BLaER1 treated with 17β-estradiol and CSF1 and Interleukin-3, amounts not matched to agents 10 nM and 100 nM (cell line): ENCODE results near the gene MDP1.
"Not testable (repeated sequence)": the region's sequence is repeated elsewhere in the genome, so short reads cannot be mapped to it uniquely, and the experiment has no call there.

Experiments used
- H3K27ac ChIP-seq, 11 experiments: shearing (Covaris generic); formaldehyde crosslinking; 2 replicates each; pipeline ENCODE4 v1.8.1; 2022
- H3K27me3 ChIP-seq, 11 experiments: shearing (Covaris generic); formaldehyde crosslinking; 2 replicates each; pipeline ENCODE4 v1.8.1; 2022
- H3K36me3 ChIP-seq, 11 experiments: shearing (Covaris generic); formaldehyde crosslinking; 2 replicates each; pipeline ENCODE4 v1.8.1; 2022
- H3K4me1 ChIP-seq, 10 experiments: shearing (Covaris generic); formaldehyde crosslinking; 2 replicates each; pipeline ENCODE4 v1.8.1; 2022
- H3K4me2 ChIP-seq, 11 experiments: shearing (Covaris generic); formaldehyde crosslinking; 2 replicates each; pipeline ENCODE4 v1.8.1; 2022
- H3K4me3 ChIP-seq, 10 experiments: shearing (Covaris generic); formaldehyde crosslinking; 2 replicates each; pipeline ENCODE4 v1.8.1; 2022
- H3K9ac ChIP-seq, 11 experiments: shearing (Covaris generic); formaldehyde crosslinking; 2 replicates each; pipeline ENCODE4 v1.8.1; 2022
- H3K9me3 ChIP-seq, 11 experiments: shearing (Covaris generic); formaldehyde crosslinking; replicated peaks in 1 of 11; 2 replicates each; pipeline ENCODE4 v1.8.1; 2022
- H4K20me1 ChIP-seq, 11 experiments: shearing (Covaris generic); formaldehyde crosslinking; 2 replicates each; pipeline ENCODE4 v1.8.1; 2022
- Cebpa-rat ChIP-seq, 11 experiments: shearing (Covaris generic); IDR thresholded peaks; 2 replicates each; pipeline ENCODE4 v1.8.1; 2022

MDP1 gene

GRCh38 chr14:24228902-24229301 lies 13.0 kb upstream of the MDP1 start:
- Histone ChIP-seq H3K9me3 (no peaks in the 10 kb centered on the region), H3K4me2 (no peak overlapping the region), H4K20me1 (peaks cover 0 to 42% (median 22%) of the 10 kb centered on the region in 11 experiments; a peak in 11 of 22 replicates), H3K4me3 (no peak overlapping the region), H3K27me3 (no peaks in the 10 kb centered on the region), H3K27ac (no peak overlapping the region), H3K36me3 (peaks cover 20 to 58% (median 39%) of the 10 kb centered on the region in 11 experiments; a peak in 21 of 22 replicates), H3K4me1 (peaks cover 17 to 52% (median 22%) of the 10 kb centered on the region in 10 experiments), H3K9ac (0 out of 22 replicates have a peak overlapping the region, but pooled peaks of 1 of the 11 experiments have one; percentile 48)
- no peak for TF ChIP-seq Cebpa-rat (IDR thresholded peaks at IDR 0.05)

- Histone ChIP-seq H3K27me3 (no peaks in the 10 kb centered on the region), H3K36me3 (peaks cover 20 to 58% (median 39%) of the 10 kb centered on the region in 11 experiments), H3K9me3 (no peaks in the 10 kb centered on the region), H3K27ac (no peak overlapping the region), H4K20me1 (peaks cover 0 to 52% (median 24%) of the 10 kb centered on the region in 11 experiments; a peak in 14 of 22 replicates), H3K9ac (no peak overlapping the region), H3K4me1 (peaks cover 7 to 44% (median 12%) of the 10 kb centered on the region in 10 experiments; a peak in 19 of 20 replicates), H3K4me2 (no peak overlapping the region), H3K4me3 (no peak overlapping the region)
- no peak for TF ChIP-seq Cebpa-rat (IDR thresholded peaks at IDR 0.05)
Measured at GRCh38 chr14:24226473-24226872, 10.6 kb upstream of the MDP1 start.

GRCh38 chr14:24224618-24225071 lies 8.8 kb upstream of the MDP1 start:
- Histone ChIP-seq H3K9me3 (no peaks in the 10 kb centered on the region), H3K4me3 (no peak overlapping the region), H3K9ac (no peak overlapping the region), H3K27me3 (no peaks in the 10 kb centered on the region), H4K20me1 (peaks cover 0 to 70% (median 26%) of the 10 kb centered on the region in 11 experiments; a peak in 14 of 22 replicates), H3K27ac (no peak overlapping the region), H3K4me2 (no peak overlapping the region), H3K4me1 (peaks cover 0 to 31% (median under 1%) of the 10 kb centered on the region in 10 experiments; a peak in 7 of 20 replicates), H3K36me3 (peaks cover 20 to 59% (median 44%) of the 10 kb centered on the region in 11 experiments)
- no peak for TF ChIP-seq Cebpa-rat (IDR thresholded peaks at IDR 0.05)

GRCh38 chr14:24222987-24223386 lies 7.1 kb upstream of the MDP1 start:
- not testable (repeated sequence) for H3K4me2 ChIP-seq, H3K27me3 ChIP-seq, H3K4me3 ChIP-seq, H3K9me3 ChIP-seq, H3K27ac ChIP-seq, H3K9ac ChIP-seq
- H3K4me1 ChIP-seq, result peaks cover 0 to 16% (median 0%) of the 10 kb centered on the region in 10 experiments; a peak in 2 of 20 replicates
- H3K36me3 ChIP-seq, result peaks cover 15 to 56% (median 40%) of the 10 kb centered on the region in 11 experiments
- peaks cover 0 to 68% (median 26%) of the 10 kb centered on the region in 11 experiments; a peak in 14 of 22 replicates for H4K20me1 ChIP-seq

GRCh38 chr14:24219521-24219920 lies 3.7 kb upstream of the MDP1 start:
- no peak overlapping the region for H3K4me2 ChIP-seq
- 0 out of 22 replicates have a peak overlapping the region, but pooled peaks of 1 of the 11 experiments have one; percentile 13 for H3K9ac ChIP-seq
- H3K27ac ChIP-seq, result no peak overlapping the region
- H3K9me3 ChIP-seq, result no peaks in the 10 kb centered on the region
- H3K4me3 ChIP-seq, result no peak overlapping the region
- H3K36me3 ChIP-seq, result peaks cover 7 to 41% (median 22%) of the 10 kb centered on the region in 11 experiments; a peak in 21 of 22 replicates
- H3K4me1 ChIP-seq, result peaks cover 14 to 20% (median 16%) of the 10 kb centered on the region in 10 experiments
- no peak for TF ChIP-seq Cebpa-rat (IDR thresholded peaks at IDR 0.05)
- peaks cover 0 to 38% (median 10%) of the 10 kb centered on the region in 11 experiments; a peak in 12 of 22 replicates for H4K20me1 ChIP-seq
- no peaks in the 10 kb centered on the region for H3K27me3 ChIP-seq

- Histone ChIP-seq H3K4me2 (no peak overlapping the region), H3K4me1 (peaks cover 18 to 25% (median 21%) of the 10 kb centered on the region in 10 experiments), H3K9ac (0 out of 22 replicates have a peak overlapping the region, but pooled peaks of 1 of the 11 experiments have one; percentile 26), H4K20me1 (peaks cover 0 to 36% (median 10%) of the 10 kb centered on the region in 11 experiments; a peak in 11 of 22 replicates), H3K27me3 (no peaks in the 10 kb centered on the region), H3K36me3 (peaks cover 6 to 43% (median 19%) of the 10 kb centered on the region in 11 experiments; a peak in 20 of 22 replicates), H3K9me3 (no peaks in the 10 kb centered on the region), H3K4me3 (no peak overlapping the region), H3K27ac (no peak overlapping the region)
- TF ChIP-seq Cebpa-rat (IDR thresholded peaks at IDR 0.05), result no peak
Measured at GRCh38 chr14:24219080-24219479, 3.2 kb upstream of the MDP1 start.

GRCh38 chr14:24216876-24217275 lies 1.0 kb upstream of the MDP1 start:
- Histone ChIP-seq H3K4me1 (peaks cover 32 to 39% (median 34%) of the 10 kb centered on the region in 10 experiments), H4K20me1 (peaks cover 0 to 22% (median 7%) of the 10 kb centered on the region in 11 experiments; a peak in 7 of 22 replicates), H3K27ac (peak overlapping the region in 8 of 11 experiments; percentile 85 to 92 (median 88); a peak in 13 of 22 replicates), H3K4me2 (peak overlapping the region in 3 of 11 experiments; percentile 82 to 96 (median 94); a peak in 2 of 22 replicates), H3K9ac (peak overlapping the region in 6 of 11 experiments; percentile 4 to 90 (median 85); a peak in 4 of 22 replicates), H3K36me3 (peaks cover 6 to 46% (median 20%) of the 10 kb centered on the region in 11 experiments; a peak in 19 of 22 replicates)
- H3K9me3 ChIP-seq, H3K27me3 ChIP-seq, H3K4me3 ChIP-seq: not testable (repeated sequence)

GRCh38 chr14:24216345-24216699 lies 456 bp upstream of the MDP1 start:
- no peak for TF ChIP-seq Cebpa-rat (IDR thresholded peaks at IDR 0.05)
- Histone ChIP-seq H3K9ac (peak overlapping the region in 10 of 11 experiments; percentile 17 to 98 (median 87); a peak in 15 of 22 replicates), H3K4me3 (peak overlapping the region; percentile 73 to 88 (median 79); a peak in 13 of 20 replicates), H3K36me3 (peaks cover 10 to 51% (median 26%) of the 10 kb centered on the region in 11 experiments; a peak in 21 of 22 replicates), H4K20me1 (peaks cover 0 to 16% (median 6%) of the 10 kb centered on the region in 11 experiments; a peak in 7 of 22 replicates), H3K4me2 (peak overlapping the region; percentile 67 to 96 (median 85); a peak in 20 of 22 replicates), H3K4me1 (peaks cover 36 to 44% (median 39%) of the 10 kb centered on the region in 10 experiments), H3K27me3 (no peaks in the 10 kb centered on the region), H3K9me3 (no peaks in the 10 kb centered on the region), H3K27ac (peak overlapping the region in 10 of 11 experiments; percentile 84 to 92 (median 86); a peak in 19 of 22 replicates)
